WTC11 (cell line): ENCODE data around the gene ACOX2. TPM values are rescaled to one million over a fixed set of nuclear protein-coding genes. Genes with fewer than 3 reads are reported as not detected.

ENCODE experiments used
- ATAC-seq: fragments of 200-7000 bp; cut with Tn5 transposase; 2 replicates; pipeline ENCODE4 v1.10.0; 2021; ENCODE audit warnings: mild to moderate bottlenecking, moderate library complexity
- CTCF ChIA-PET: fragments of 300-600 bp; sonication (Branson Sonifier 250); formaldehyde crosslinking; loops from one replicate; lab custom pipeline; 2021; ENCODE audit warnings: antibody characterized with exemption; lab: Charles Lee
- POLR2A ChIA-PET: fragments of 350-600 bp; sonication (Branson Sonifier 250); formaldehyde crosslinking; loops from one replicate; lab custom pipeline; 2021; ENCODE audit warnings: antibody characterized with exemption; lab: Charles Lee
- DNase-seq: peaks from one replicate; pipeline ENCODE4 v3.0.0; 2021; ENCODE audit warnings: low spot score
- H3K27ac Mint-ChIP-seq: 2 replicates; pipeline ENCODE4 v1.8.0; 2021; ENCODE audit warnings: mixed read lengths
- H3K27me3 Mint-ChIP-seq: 2 replicates; pipeline ENCODE4 v1.8.0; 2021; ENCODE audit warnings: low read depth, mild to moderate bottlenecking, moderate library complexity, mixed read lengths
- H3K36me3 Mint-ChIP-seq: 2 replicates; pipeline ENCODE4 v1.8.0; 2021; ENCODE audit warnings: mixed read lengths
- H3K4me1 Mint-ChIP-seq: 2 replicates; pipeline ENCODE4 v1.8.0; 2022; ENCODE audit warnings: mixed read lengths
- H3K4me3 Mint-ChIP-seq: 2 replicates; pipeline ENCODE4 v1.8.0; 2021; ENCODE audit warnings: mild to moderate bottlenecking, moderate library complexity, mixed read lengths
- H3K9me3 Mint-ChIP-seq: 2 replicates; pipeline ENCODE4 v1.8.0; 2021; ENCODE audit warnings: mixed read lengths
- ATF3 ChIP-seq: sonication (generic); formaldehyde crosslinking; conservative IDR thresholded peaks from 2 replicates; pipeline ENCODE4 v1.8.1; 2022; ENCODE audit warnings: mild to moderate bottlenecking, missing genetic modification reagents
- CREM ChIP-seq: sonication (generic); formaldehyde crosslinking; IDR thresholded peaks from 2 replicates; pipeline ENCODE4 v1.8.1; 2022; ENCODE audit warnings: mild to moderate bottlenecking, missing genetic modification reagents, moderate library complexity
- EMX1 ChIP-seq: fragments of 250-450 bp; sonication (Bioruptor Pico); IDR thresholded peaks from 2 replicates; pipeline ENCODE4 v1.8.0; 2021; ENCODE audit warnings: mild to moderate bottlenecking
- ERG ChIP-seq: fragments of 250-450 bp; sonication (Bioruptor Pico); IDR thresholded peaks from 2 replicates; pipeline ENCODE4 v1.8.0; 2021; ENCODE audit warnings: mild to moderate bottlenecking
- FOXK1 ChIP-seq: sonication (generic); formaldehyde crosslinking; IDR thresholded peaks from 2 replicates; pipeline ENCODE4 v1.8.0; 2022; ENCODE audit warnings: mild to moderate bottlenecking, moderate library complexity, missing genetic modification reagents
- FOXP1 ChIP-seq: sonication (generic); formaldehyde crosslinking; IDR thresholded peaks from 2 replicates; pipeline ENCODE4 v1.8.0; 2022; ENCODE audit warnings: missing genetic modification reagents, mild to moderate bottlenecking, moderate library complexity, borderline replicate concordance
- FOXP4 ChIP-seq: sonication (generic); formaldehyde crosslinking; IDR thresholded peaks from 2 replicates; pipeline ENCODE4 v1.8.0; 2022; ENCODE audit warnings: mild to moderate bottlenecking, missing genetic modification reagents
- GRHL2 ChIP-seq: fragments of 250-450 bp; sonication (Bioruptor Pico); IDR thresholded peaks from 2 replicates; pipeline ENCODE4 v1.8.0; 2022; ENCODE audit warnings: mild to moderate bottlenecking, moderate library complexity; ENCODE audit not compliant: insufficient replicate concordance, severe bottlenecking
- HMGA2 ChIP-seq: fragments of 250-450 bp; sonication (Bioruptor Pico); IDR thresholded peaks from 2 replicates; pipeline ENCODE4 v1.4.0; 2021; ENCODE audit warnings: mild to moderate bottlenecking, moderate library complexity
- IRF1 ChIP-seq: sonication (generic); formaldehyde crosslinking; IDR thresholded peaks from 2 replicates; pipeline ENCODE4 v1.8.0; 2023; ENCODE audit warnings: missing genetic modification reagents
- KAT7 ChIP-seq: sonication (generic); formaldehyde crosslinking; IDR thresholded peaks from 2 replicates; pipeline ENCODE4 v1.8.1; 2023; ENCODE audit warnings: missing genetic modification reagents, mild to moderate bottlenecking, borderline replicate concordance
- MAX ChIP-seq: sonication (generic); formaldehyde crosslinking; IDR thresholded peaks from 2 replicates; pipeline ENCODE4 v1.8.0; 2022; ENCODE audit warnings: mild to moderate bottlenecking, missing genetic modification reagents
- NFE2L1 ChIP-seq: sonication (generic); formaldehyde crosslinking; IDR thresholded peaks from 2 replicates; pipeline ENCODE4 v1.8.1; 2023; ENCODE audit warnings: missing genetic modification reagents
- SMAD3 ChIP-seq: sonication (generic); formaldehyde crosslinking; IDR thresholded peaks from 2 replicates; pipeline ENCODE4 v1.8.0; 2022; ENCODE audit warnings: missing genetic modification reagents, mild to moderate bottlenecking, borderline replicate concordance
- SOX15 ChIP-seq: fragments of 250-450 bp; sonication (Bioruptor Pico); IDR thresholded peaks from 2 replicates; pipeline ENCODE4 v1.9.0; 2021; ENCODE audit warnings: mild to moderate bottlenecking
- STAT6 ChIP-seq: sonication (generic); formaldehyde crosslinking; conservative IDR thresholded peaks from 2 replicates; pipeline ENCODE4 v1.8.1; 2023; ENCODE audit warnings: mild to moderate bottlenecking, low read depth, missing genetic modification reagents, moderate library complexity
- TEAD1 ChIP-seq: sonication (generic); formaldehyde crosslinking; IDR thresholded peaks from 2 replicates; pipeline ENCODE4 v1.8.0; 2022; ENCODE audit warnings: mild to moderate bottlenecking, missing genetic modification reagents
- ZBTB43 ChIP-seq: sonication (generic); formaldehyde crosslinking; IDR thresholded peaks from 2 replicates; pipeline ENCODE4 v1.8.1; 2023; ENCODE audit warnings: mild to moderate bottlenecking, missing genetic modification reagents
- ZNF138 ChIP-seq: sonication (generic); formaldehyde crosslinking; conservative IDR thresholded peaks from 2 replicates; pipeline ENCODE4 v1.8.1; 2022; ENCODE audit warnings: mild to moderate bottlenecking, moderate library complexity, missing genetic modification reagents
- ZNF423 ChIP-seq: fragments of 250-450 bp; sonication (Bioruptor Pico); IDR thresholded peaks from 2 replicates; pipeline ENCODE4 v2.1.2; 2022; ENCODE audit warnings: mild to moderate bottlenecking, moderate library complexity
- total RNA-seq: library from RNA; stranded (reverse); gene quantifications from 3 replicates; pipeline ENCODE4 v1.2.3, GENCODE V29; 2021

ACOX2 gene
- total RNA-seq, 1 experiment from 2014 or later, result 1.1 TPM

GRCh38 chr3:58566398-58567250 is 29.6 kb upstream of the ACOX2 start:
- H3K4me3 Mint-ChIP-seq, result no peak overlapping the region
- peaks cover 35% of the 10 kb centered on the region for H3K4me1 Mint-ChIP-seq
- CTCF ChIA-PET, result interaction anchor here (1.0 to 14.3 kb wide), 16 partner anchors 7 to 260 kb away, joined by 3 to 223 read pairs (median 4); partner anchors contain the start of genes FAM107A, HTD2, KCTD6 and RPP14
- peaks cover 3% of the 10 kb centered on the region for H3K36me3 Mint-ChIP-seq
- POLR2A ChIA-PET, result interaction anchor here (0.6 to 2.4 kb wide), 3 partner anchors 19 to 329 kb away, joined by 3 to 5 read pairs (median 3); partner anchors contain the start of gene ABHD6
- DNase-seq (no peak), ATAC-seq (no peak)
- H3K27me3 Mint-ChIP-seq, result no peaks in the 10 kb centered on the region; the same call in 1 of the 2 replicates
- peaks cover 14% of the 10 kb centered on the region for H3K9me3 Mint-ChIP-seq
- H3K27ac Mint-ChIP-seq, result no peak overlapping the region
- TF ChIP-seq ZNF138 (CRISPR knock-in tag), result no peak
- TF ChIP-seq ATF3, result no peak
- TF ChIP-seq KAT7 (CRISPR knock-in tag), result no peak
- no peak for TF ChIP-seq EMX1 (CRISPR knock-in tag)
- TF ChIP-seq CREM (CRISPR knock-in tag), result no peak
- TF ChIP-seq FOXK1 (CRISPR knock-in tag), result no peak
- TF ChIP-seq STAT6, result no peak
- no peak for TF ChIP-seq HMGA2 (CRISPR knock-in tag)
- no peak for TF ChIP-seq ERG (CRISPR knock-in tag)
- no peak for TF ChIP-seq FOXP4 (CRISPR knock-in tag)

- H3K27ac Mint-ChIP-seq, result peak overlapping the region; percentile 68
- TF ChIP-seq ZNF423 (CRISPR knock-in tag) (peak; percentile 40; the same call in 1 of the 2 replicates), ZBTB43 (CRISPR knock-in tag) (no peak), TEAD1 (CRISPR knock-in tag) (0 out of 2 replicates have a peak, but pooled peaks have one; percentile 28), GRHL2 (CRISPR knock-in tag) (no peak), SOX15 (CRISPR knock-in tag) (no peak), NFE2L1 (CRISPR knock-in tag) (no peak), FOXK1 (CRISPR knock-in tag) (no peak), IRF1 (no peak), MAX (CRISPR knock-in tag) (peak; percentile 76), SMAD3 (CRISPR knock-in tag) (no peak), FOXP4 (CRISPR knock-in tag) (no peak), FOXP1 (CRISPR knock-in tag) (peak; percentile 28; the same call in 1 of the 2 replicates)
- peak; percentile 50 for ATAC-seq
- POLR2A ChIA-PET, result interaction anchor here (0.6 to 2.4 kb wide), 3 partner anchors 19 to 328 kb away, joined by 3 to 5 read pairs (median 3); partner anchors contain the start of gene ABHD6
- H3K4me3 Mint-ChIP-seq, result no peak overlapping the region
- peaks cover 12% of the 10 kb centered on the region for H3K9me3 Mint-ChIP-seq
- H3K27me3 Mint-ChIP-seq, result no peaks in the 10 kb centered on the region; the same call in 1 of the 2 replicates
- DNase-seq, result peak; percentile 72
- peaks cover 43% of the 10 kb centered on the region for H3K4me1 Mint-ChIP-seq
- CTCF ChIA-PET, result interaction anchor here (1.0 to 14.3 kb wide), 13 partner anchors 8 to 95 kb away, joined by 3 to 223 read pairs (median 6); partner anchors contain the start of gene FAM107A
- H3K36me3 Mint-ChIP-seq, result peaks cover 2% of the 10 kb centered on the region; the same call in 1 of the 2 replicates
These were observed 28.8 kb upstream of the ACOX2 start for GRCh38 chr3:58565621-58566397.
